Calu3 (cell line): Measurements from ENCODE around the gene SEMA5A. TPM values are rescaled to one million over a fixed set of nuclear protein-coding genes. Genes with fewer than 3 reads are reported as not detected.

Experiments
- BruUV-seq: library from RNA; stranded (reverse); fragments of 400-500 nt; replicated peaks from 2 replicates; lab custom pipeline; 2021; lab: Mats Ljungman, UMichigan
- CTCF ChIA-PET: fragments of 300-600 bp; sonication (Branson Sonifier 250); formaldehyde crosslinking; loops from one replicate; lab custom pipeline; 2022; ENCODE audit warnings: antibody characterized with exemption; lab: Charles Lee
- DNase-seq: peaks from one replicate; pipeline ENCODE4 v3.0.0; 2022
- H3K27ac Mint-ChIP-seq: one replicate; pipeline ENCODE4 v1.8.0; 2022; ENCODE audit warnings: mixed read lengths; ENCODE audit not compliant: unreplicated experiment
- H3K27me3 Mint-ChIP-seq: one replicate; pipeline ENCODE4 v1.8.0; 2022; ENCODE audit warnings: mixed read lengths; ENCODE audit not compliant: unreplicated experiment
- H3K36me3 Mint-ChIP-seq: one replicate; pipeline ENCODE4 v1.8.0; 2022; ENCODE audit warnings: mild to moderate bottlenecking, moderate library complexity, mixed read lengths; ENCODE audit not compliant: insufficient read depth, unreplicated experiment
- H3K4me1 Mint-ChIP-seq: one replicate; pipeline ENCODE4 v1.8.0; 2022; ENCODE audit warnings: mild to moderate bottlenecking, low read depth, mixed read lengths; ENCODE audit not compliant: unreplicated experiment
- H3K4me3 Mint-ChIP-seq: one replicate; pipeline ENCODE4 v1.8.0; 2022; ENCODE audit warnings: mild to moderate bottlenecking, low read depth, moderate library complexity, mixed read lengths; ENCODE audit not compliant: unreplicated experiment
- H3K9me3 Mint-ChIP-seq: one replicate; pipeline ENCODE4 v1.8.0; 2022; ENCODE audit warnings: low read depth, mixed read lengths; ENCODE audit not compliant: unreplicated experiment
- intact Hi-C: fragments of 100-400 bp; cut with micrococcal nuclease; formaldehyde crosslinking; loops from one replicate; pipeline ENCODE4 v1.10.0; 2022; ENCODE audit not compliant: unreplicated experiment
- total RNA-seq: library from RNA; stranded (reverse); gene quantifications from 2 replicates; pipeline ENCODE4 v1.2.3, GENCODE V29; 2022
- TF ChIP-seq, protein P1 (sequence below): fragments of 200-600 bp; IDR thresholded peaks from one replicate; pipeline ENCODE4 v1.8.0; 2022; ENCODE audit warnings: antibody characterized with exemption; ENCODE audit not compliant: unreplicated experiment

SEMA5A gene
- total RNA-seq, 1 experiment from 2014 or later: 0.52 TPM

DNA sequence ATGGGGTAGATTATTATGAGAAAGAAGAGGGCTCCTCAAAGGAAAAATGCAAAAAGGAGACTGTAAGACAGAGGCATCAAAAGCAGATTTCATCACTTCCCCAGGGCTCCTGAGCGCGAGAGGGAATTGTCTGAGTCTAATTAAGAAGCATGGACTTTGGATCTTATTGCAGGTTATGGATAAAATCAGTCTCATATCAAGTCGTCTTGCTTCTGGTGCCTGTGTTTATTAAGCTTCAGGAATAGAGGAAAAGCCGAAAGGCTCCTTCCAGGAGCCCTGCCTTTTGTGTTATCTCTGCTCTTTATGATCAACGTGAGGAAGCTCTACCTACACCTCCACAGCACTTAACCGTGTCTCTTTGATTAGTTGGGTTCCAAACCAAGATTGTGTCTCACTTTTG, 25.0 kb upstream of the SEMA5A start:
- CTCF ChIA-PET: no interaction called here
- TF ChIP-seq, protein P1, sequence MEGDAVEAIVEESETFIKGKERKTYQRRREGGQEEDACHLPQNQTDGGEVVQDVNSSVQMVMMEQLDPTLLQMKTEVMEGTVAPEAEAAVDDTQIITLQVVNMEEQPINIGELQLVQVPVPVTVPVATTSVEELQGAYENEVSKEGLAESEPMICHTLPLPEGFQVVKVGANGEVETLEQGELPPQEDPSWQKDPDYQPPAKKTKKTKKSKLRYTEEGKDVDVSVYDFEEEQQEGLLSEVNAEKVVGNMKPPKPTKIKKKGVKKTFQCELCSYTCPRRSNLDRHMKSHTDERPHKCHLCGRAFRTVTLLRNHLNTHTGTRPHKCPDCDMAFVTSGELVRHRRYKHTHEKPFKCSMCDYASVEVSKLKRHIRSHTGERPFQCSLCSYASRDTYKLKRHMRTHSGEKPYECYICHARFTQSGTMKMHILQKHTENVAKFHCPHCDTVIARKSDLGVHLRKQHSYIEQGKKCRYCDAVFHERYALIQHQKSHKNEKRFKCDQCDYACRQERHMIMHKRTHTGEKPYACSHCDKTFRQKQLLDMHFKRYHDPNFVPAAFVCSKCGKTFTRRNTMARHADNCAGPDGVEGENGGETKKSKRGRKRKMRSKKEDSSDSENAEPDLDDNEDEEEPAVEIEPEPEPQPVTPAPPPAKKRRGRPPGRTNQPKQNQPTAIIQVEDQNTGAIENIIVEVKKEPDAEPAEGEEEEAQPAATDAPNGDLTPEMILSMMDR: no peak
- Mint-ChIP-seq H3K4me3 (no peak overlapping the region), H3K27me3 (no peaks in the 10 kb centered on the region), H3K9me3 (peaks cover 13% of the 10 kb centered on the region), H3K27ac (no peak overlapping the region), H3K36me3 (no peaks in the 10 kb centered on the region), H3K4me1 (no peaks in the 10 kb centered on the region)
- BruUV-seq: no TSS peak
- no peak for DNase-seq
- intact Hi-C loops: no loop called here

DNA sequence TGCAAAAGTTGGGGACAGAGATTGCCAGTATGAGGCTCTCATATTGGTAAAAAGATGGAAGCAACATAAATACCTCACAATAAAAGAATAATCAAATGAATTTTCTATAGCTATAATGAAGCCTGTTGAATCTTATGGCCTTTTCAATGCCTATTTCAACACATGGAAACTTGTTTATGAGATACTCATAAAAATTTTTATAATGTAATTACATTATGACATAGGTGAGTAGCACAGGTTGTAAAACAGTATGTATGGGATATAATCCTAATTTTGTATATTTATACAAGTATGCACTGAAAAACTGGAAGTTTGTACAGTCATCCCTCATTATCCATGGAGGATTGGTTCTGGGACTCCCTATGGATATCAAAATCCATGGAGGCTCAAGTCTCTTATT, 21.2 kb upstream of the SEMA5A start:
- TF ChIP-seq, protein P1: no peak
- intact Hi-C loops: no loop called here
- BruUV-seq: no TSS peak

DNA sequence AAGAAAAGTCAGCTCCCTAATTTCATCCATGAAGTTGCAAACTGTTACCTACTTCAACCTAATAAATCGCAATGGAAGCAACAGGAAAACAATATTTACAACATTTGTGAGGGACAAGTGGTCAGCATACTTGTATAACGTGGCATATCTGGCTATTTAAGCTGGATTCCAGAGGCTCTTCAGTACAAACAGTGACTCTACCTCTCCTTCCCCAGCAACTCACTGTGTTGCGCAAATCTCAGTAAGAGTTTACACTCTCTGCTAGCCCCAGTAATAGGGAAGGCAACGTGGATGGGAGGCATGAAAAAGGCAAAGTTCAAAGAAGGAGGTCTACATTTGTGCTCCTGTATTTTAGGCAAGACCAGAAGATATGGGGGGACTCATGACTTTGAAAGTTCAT, 18.9 kb upstream of the SEMA5A start:
- no peaks in the 10 kb centered on the region for H3K27me3 Mint-ChIP-seq

More for the DNA sequence above, 21.2 kb upstream of the SEMA5A start:
- Mint-ChIP-seq H3K9me3 (peaks cover 7% of the 10 kb centered on the region), H3K27ac (no peak overlapping the region), H3K4me3 (no peak overlapping the region), H3K27me3 (no peaks in the 10 kb centered on the region), H3K36me3 (no peaks in the 10 kb centered on the region), H3K4me1 (no peaks in the 10 kb centered on the region)
- CTCF ChIA-PET: no interaction called here
- no peak for DNase-seq

DNA sequence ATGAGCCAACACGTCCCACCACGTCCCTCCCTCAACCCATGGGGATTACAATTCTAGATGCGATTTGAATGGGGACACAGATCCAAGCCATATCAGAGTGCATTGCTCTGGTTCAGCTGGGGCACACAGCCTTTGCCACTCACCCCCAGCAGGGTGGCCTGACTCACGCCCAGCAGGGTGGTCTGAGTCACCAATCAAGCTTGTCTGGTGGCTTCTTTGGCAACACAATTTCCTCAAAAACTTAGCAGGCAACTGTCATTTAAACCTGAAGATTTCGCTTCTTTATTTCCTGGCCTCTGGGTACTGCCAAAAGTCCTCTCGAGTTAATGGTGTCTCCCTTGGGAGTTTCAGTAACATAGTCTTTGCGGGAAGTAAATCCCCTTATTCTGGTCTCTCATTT, 16.3 kb upstream of the SEMA5A start:
- H3K27me3 Mint-ChIP-seq: no peaks in the 10 kb centered on the region
- H3K9me3 Mint-ChIP-seq: no peaks in the 10 kb centered on the region
- H3K4me1 Mint-ChIP-seq: no peaks in the 10 kb centered on the region
- TF ChIP-seq, protein P1: no peak
- H3K27ac Mint-ChIP-seq: no peak overlapping the region
- intact Hi-C loops: no loop called here
- no TSS peak for BruUV-seq
- no peak overlapping the region for H3K4me3 Mint-ChIP-seq
- no peaks in the 10 kb centered on the region for H3K36me3 Mint-ChIP-seq
- DNase-seq: no peak
- CTCF ChIA-PET: no interaction called here

More for the DNA sequence above, 18.9 kb upstream of the SEMA5A start:
- Mint-ChIP-seq H3K4me1 (no peaks in the 10 kb centered on the region), H3K36me3 (no peaks in the 10 kb centered on the region), H3K9me3 (peaks cover 5% of the 10 kb centered on the region), H3K27ac (no peak overlapping the region), H3K4me3 (no peak overlapping the region)
- BruUV-seq: no TSS peak
- no peak for DNase-seq
- TF ChIP-seq, protein P1: no peak
- intact Hi-C loops: no loop called here
- CTCF ChIA-PET: interaction anchor here (0.8 kb wide), 1 partner anchor 297 kb away, joined by 3 read pairs; no protein-coding TSS in a partner anchor
